Hepatocyte (in vitro differentiated cells): ENCODE data around the gene SERGEF. TPM values are rescaled to one million over a fixed set of nuclear protein-coding genes. Genes with fewer than 3 reads are reported as not detected.
A peak's percentile ranks its signal among the peaks of the same experiment; 100 is the strongest.

Source experiments
- DNase-seq: peaks from one replicate; pipeline ENCODE4 v3.0.0-alpha.2; 2016; ENCODE audit warnings: low spot score
- H2AFZ ChIP-seq: fragments of 200-600 bp; sonication (generic); 2 replicates; pipeline ENCODE4 v1.6.0; 2016; ENCODE audit warnings: antibody characterized with exemption, mild to moderate bottlenecking
- H3K27ac ChIP-seq: fragments of 200-600 bp; sonication (generic); 2 replicates; pipeline ENCODE4 v1.5.1; 2016; ENCODE audit warnings: mild to moderate bottlenecking
- H3K27me3 ChIP-seq: fragments of 200-600 bp; sonication (generic); 2 replicates; pipeline ENCODE4 v1.6.1; 2016
- H3K36me3 ChIP-seq: fragments of 200-600 bp; sonication (generic); replicated peaks from 2 replicates; pipeline ENCODE4 v1.5.1; 2016; ENCODE audit warnings: low read depth; ENCODE audit not compliant: insufficient read depth
- H3K4me1 ChIP-seq: fragments of 200-600 bp; sonication (generic); 2 replicates; pipeline ENCODE4 v1.5.1; 2016; ENCODE audit warnings: mild to moderate bottlenecking, moderate library complexity; ENCODE audit not compliant: insufficient read depth
- H3K4me2 ChIP-seq: fragments of 200-600 bp; sonication (generic); 2 replicates; pipeline ENCODE4 v1.6.0; 2016
- H3K4me3 ChIP-seq: fragments of 200-600 bp; sonication (generic); 2 replicates; pipeline ENCODE4 v1.5.1; 2016; ENCODE audit warnings: mild to moderate bottlenecking
- H3K79me2 ChIP-seq: fragments of 200-600 bp; sonication (generic); 2 replicates; pipeline ENCODE4 v1.6.0; 2017; ENCODE audit warnings: mild to moderate bottlenecking
- H3K9me2 ChIP-seq: fragments of 200-600 bp; sonication (generic); replicated peaks from 2 replicates; pipeline ENCODE4 v1.6.0; 2017; ENCODE audit warnings: mild to moderate bottlenecking; ENCODE audit not compliant: insufficient read depth
- H3K9me3 ChIP-seq: fragments of 200-600 bp; sonication (generic); 2 replicates; pipeline ENCODE4 v1.5.1; 2016; ENCODE audit warnings: low read depth, mild to moderate bottlenecking
- H4K20me1 ChIP-seq: fragments of 200-600 bp; sonication (generic); 2 replicates; pipeline ENCODE4 v1.6.0; 2016; ENCODE audit warnings: mild to moderate bottlenecking; ENCODE audit not compliant: insufficient read depth, poor library complexity, severe bottlenecking
- EZH2 ChIP-seq: fragments of 200-600 bp; sonication (generic); IDR thresholded peaks from 2 replicates; pipeline ENCODE4 v1.6.1; 2016; ENCODE audit warnings: antibody characterized with exemption, mild to moderate bottlenecking, borderline replicate concordance
- EZH2phosphoT487 ChIP-seq: fragments of 200-600 bp; sonication (generic); IDR thresholded peaks from one replicate; pipeline ENCODE4 v1.6.1; 2018; ENCODE audit warnings: antibody characterized with exemption, mild to moderate bottlenecking, low read depth, moderate library complexity; ENCODE audit not compliant: unreplicated experiment, severe bottlenecking
- WGBS: methylation state at CpG from one replicate; pipeline ENCODE4 v1.1.6; 2016; ENCODE audit warnings: low lambda C conversion rate; ENCODE audit errors: missing lambda C conversion rate; 5-methylcytosine and 5-hydroxymethylcytosine counted together
- polyA plus RNA-seq: library from polyadenylated mRNA; unstranded; fragments of >200 nt; fragmentation: Nextera tagmentation; extraction: Ambion mirVana; gene quantifications from 2 replicates; pipeline ENCODE4 v1.2.1, GENCODE V29; 2016
- total RNA-seq: library from RNA; depleted of rRNA; stranded (reverse); fragments of >200 nt; gene quantifications from 2 replicates; pipeline ENCODE4 v1.2.3, GENCODE V29; 2014
- TF ChIP-seq, protein P1 (sequence below): fragments of 200-600 bp; sonication (generic); IDR thresholded peaks from 2 replicates; pipeline ENCODE4 v1.5.1; 2016; ENCODE audit warnings: antibody characterized with exemption, mild to moderate bottlenecking; ENCODE audit not compliant: poor library complexity

SERGEF gene
- total and polyA plus RNA-seq, 2 experiments from 2014 or later, result 21.7 to 28.7 TPM

DNA sequence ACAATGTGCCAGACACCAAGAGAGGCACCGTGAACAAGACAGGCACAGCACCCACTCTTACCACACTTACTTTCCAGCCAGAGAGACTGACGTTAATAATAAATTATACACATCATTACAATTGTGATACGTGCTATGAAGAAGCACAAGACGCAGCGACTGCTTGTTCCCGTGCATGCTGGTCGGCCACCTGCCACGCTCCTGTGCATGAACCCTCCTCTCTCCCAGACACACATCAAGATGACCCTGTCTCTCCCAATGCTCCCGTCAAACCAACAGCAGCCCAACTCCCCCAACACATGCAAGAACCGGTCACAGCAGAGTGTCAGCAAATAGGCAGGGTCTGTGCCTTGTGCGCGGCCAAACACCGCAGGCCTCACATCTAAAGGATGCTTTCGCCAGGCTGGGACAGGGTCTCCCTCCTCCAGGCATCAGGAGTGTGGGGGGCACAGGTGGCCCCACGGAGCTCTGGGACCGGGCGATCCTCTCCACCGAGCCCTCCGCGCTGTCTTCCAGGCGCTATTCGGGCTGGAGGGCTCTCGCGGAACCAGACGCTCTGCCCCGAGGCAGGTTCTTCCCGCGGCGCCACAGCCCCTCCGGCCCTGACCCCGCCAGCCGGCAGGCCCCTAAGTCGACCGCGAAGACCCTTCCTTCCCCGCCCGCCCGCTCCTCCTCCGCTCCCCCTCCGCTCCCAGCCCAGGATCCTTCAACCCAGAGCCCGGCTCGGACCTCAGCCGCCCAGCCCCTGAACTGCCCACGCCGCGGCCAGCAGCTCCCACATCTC lies 533 bp downstream of the SERGEF start:
- Histone ChIP-seq H2AFZ (peak overlapping the region; percentile 100), H3K36me3 (no peaks in the 10 kb centered on the region), H3K4me1 (no peaks in the 10 kb centered on the region), H3K79me2 (peaks cover 7% of the 10 kb centered on the region), H3K4me2 (peak overlapping the region; percentile 91), H3K27ac (peak overlapping the region; percentile 66), H3K4me3 (peak overlapping the region; percentile 81), H3K9me2 (no peaks in the 10 kb centered on the region), H3K9me3 (no peaks in the 10 kb centered on the region), H4K20me1 (no peaks in the 10 kb centered on the region), H3K27me3 (no peaks in the 10 kb centered on the region)
- 7% methylated on average over 31 of the region's 46 CpGs for WGBS
- DNase-seq, result peak; percentile 30
- TF ChIP-seq EZH2 (no peak), EZH2phosphoT487 (no peak)
- TF ChIP-seq, protein P1, sequence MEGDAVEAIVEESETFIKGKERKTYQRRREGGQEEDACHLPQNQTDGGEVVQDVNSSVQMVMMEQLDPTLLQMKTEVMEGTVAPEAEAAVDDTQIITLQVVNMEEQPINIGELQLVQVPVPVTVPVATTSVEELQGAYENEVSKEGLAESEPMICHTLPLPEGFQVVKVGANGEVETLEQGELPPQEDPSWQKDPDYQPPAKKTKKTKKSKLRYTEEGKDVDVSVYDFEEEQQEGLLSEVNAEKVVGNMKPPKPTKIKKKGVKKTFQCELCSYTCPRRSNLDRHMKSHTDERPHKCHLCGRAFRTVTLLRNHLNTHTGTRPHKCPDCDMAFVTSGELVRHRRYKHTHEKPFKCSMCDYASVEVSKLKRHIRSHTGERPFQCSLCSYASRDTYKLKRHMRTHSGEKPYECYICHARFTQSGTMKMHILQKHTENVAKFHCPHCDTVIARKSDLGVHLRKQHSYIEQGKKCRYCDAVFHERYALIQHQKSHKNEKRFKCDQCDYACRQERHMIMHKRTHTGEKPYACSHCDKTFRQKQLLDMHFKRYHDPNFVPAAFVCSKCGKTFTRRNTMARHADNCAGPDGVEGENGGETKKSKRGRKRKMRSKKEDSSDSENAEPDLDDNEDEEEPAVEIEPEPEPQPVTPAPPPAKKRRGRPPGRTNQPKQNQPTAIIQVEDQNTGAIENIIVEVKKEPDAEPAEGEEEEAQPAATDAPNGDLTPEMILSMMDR, result no peak

DNA sequence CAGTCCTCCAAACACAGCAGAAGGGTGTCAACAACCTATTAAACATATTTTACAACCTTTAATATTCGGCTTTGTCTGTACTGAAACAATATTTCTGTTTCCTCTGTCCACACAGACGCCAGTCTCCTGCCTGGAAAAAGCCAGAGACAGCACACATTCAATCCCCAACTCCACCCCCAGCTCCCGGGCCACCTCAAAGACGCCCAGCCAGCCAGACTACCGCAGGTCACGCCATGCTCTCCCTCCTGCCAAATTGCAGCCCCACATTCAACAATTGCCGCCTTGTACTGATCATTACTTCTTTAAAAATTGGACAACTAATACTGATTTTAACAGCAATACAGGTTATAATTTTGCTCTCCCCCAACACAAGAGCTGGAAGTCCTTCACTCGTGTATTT lies 1.2 kb downstream of the SERGEF start:
- Histone ChIP-seq H3K9me2 (no peaks in the 10 kb centered on the region), H4K20me1 (no peaks in the 10 kb centered on the region), H3K4me2 (peak overlapping the region; percentile 91), H3K27me3 (no peaks in the 10 kb centered on the region), H3K79me2 (peaks cover 7% of the 10 kb centered on the region), H3K4me1 (no peaks in the 10 kb centered on the region), H2AFZ (no peak overlapping the region), H3K27ac (no peak overlapping the region), H3K36me3 (no peaks in the 10 kb centered on the region), H3K4me3 (no peak overlapping the region), H3K9me3 (no peaks in the 10 kb centered on the region)
- TF ChIP-seq EZH2, result no peak
- TF ChIP-seq EZH2phosphoT487, result no peak
- TF ChIP-seq, protein P1, result no peak
- WGBS, result 80% methylated on average over 8 of the region's 8 CpGs
- no peak for DNase-seq

DNA sequence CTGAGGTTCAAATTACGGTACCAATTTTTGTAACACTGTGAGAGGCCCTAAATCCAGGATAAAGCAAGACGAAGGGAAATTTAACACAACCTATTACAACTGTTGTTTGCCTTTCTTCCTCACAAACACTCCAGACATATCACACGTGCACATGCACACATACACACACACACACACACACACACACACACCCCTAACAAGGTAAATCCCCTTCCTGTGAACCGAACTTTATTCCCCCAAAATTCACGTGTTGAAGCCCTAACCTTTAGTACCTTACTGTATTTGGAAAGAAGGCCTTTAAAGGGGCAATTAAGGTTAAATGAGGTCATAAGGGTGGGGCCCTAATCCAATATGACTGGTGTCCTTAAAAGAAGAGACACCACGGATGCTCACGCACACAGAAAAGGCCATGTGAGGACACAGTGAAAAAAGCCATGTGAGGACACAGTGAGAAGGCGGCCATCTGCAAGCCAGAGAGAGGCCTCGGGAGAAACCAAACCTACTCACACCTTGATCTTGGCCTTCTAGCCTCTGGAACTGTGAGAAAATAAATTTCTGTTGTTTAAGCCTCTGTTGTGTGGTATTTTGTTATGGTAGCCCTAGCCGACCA lies 1.8 kb downstream of the SERGEF start:
- Histone ChIP-seq H3K4me1 (no peaks in the 10 kb centered on the region), H3K79me2 (peaks cover 7% of the 10 kb centered on the region), H3K36me3 (no peaks in the 10 kb centered on the region), H3K27me3 (no peaks in the 10 kb centered on the region), H3K4me3 (no peak overlapping the region), H3K4me2 (no peak overlapping the region), H3K9me3 (no peaks in the 10 kb centered on the region), H2AFZ (no peak overlapping the region), H3K9me2 (no peaks in the 10 kb centered on the region), H3K27ac (no peak overlapping the region), H4K20me1 (no peaks in the 10 kb centered on the region)
- 91% methylated on average over 10 of the region's 10 CpGs for WGBS
- TF ChIP-seq EZH2phosphoT487 (no peak), EZH2 (no peak)
- TF ChIP-seq, protein P1, result no peak
- DNase-seq, result no peak
